Neural progenitor cell (in vitro differentiated cells): ENCODE results near the gene STRAP. TPM values are rescaled to one million over a fixed set of nuclear protein-coding genes. Genes with fewer than 3 reads are reported as not detected.

ENCODE experiments used
- DNase-seq: peaks from one replicate; pipeline ENCODE4 v3.0.0-alpha.2; 2016; ENCODE audit warnings: low spot score
- H2AFZ ChIP-seq: fragments of 200-600 bp; sonication (generic); replicated peaks from 2 replicates; pipeline ENCODE4 v1.6.1; 2016; ENCODE audit warnings: antibody characterized with exemption
- H3F3A ChIP-seq: fragments of 200-600 bp; sonication (generic); 2 replicates; pipeline ENCODE4 v1.6.1; 2016; ENCODE audit warnings: antibody characterized with exemption, low read depth
- H3K27ac ChIP-seq: fragments of 200-600 bp; sonication (generic); 2 replicates; pipeline ENCODE4 v1.5.1; 2016; ENCODE audit warnings: mild to moderate bottlenecking
- H3K27me3 ChIP-seq: fragments of 200-600 bp; sonication (generic); 2 replicates; pipeline ENCODE4 v1.6.1; 2016; ENCODE audit warnings: mild to moderate bottlenecking, moderate library complexity
- H3K36me3 ChIP-seq: fragments of 200-600 bp; sonication (generic); 2 replicates; pipeline ENCODE4 v1.5.1; 2016
- H3K4me1 ChIP-seq: fragments of 200-600 bp; sonication (generic); 2 replicates; pipeline ENCODE4 v1.6.1; 2016; ENCODE audit warnings: mixed run types
- H3K4me2 ChIP-seq: fragments of 200-600 bp; sonication (generic); 2 replicates; pipeline ENCODE4 v1.6.1; 2016
- H3K4me3 ChIP-seq: fragments of 200-600 bp; sonication (generic); 2 replicates; pipeline ENCODE4 v1.5.1; 2016
- H3K79me2 ChIP-seq: fragments of 200-600 bp; sonication (generic); 2 replicates; pipeline ENCODE4 v1.6.1; 2016; ENCODE audit warnings: low read depth
- H3K9ac ChIP-seq: fragments of 200-600 bp; sonication (generic); 2 replicates; pipeline ENCODE4 v1.6.1; 2016
- H3K9me3 ChIP-seq: fragments of 200-600 bp; sonication (generic); 2 replicates; pipeline ENCODE4 v1.5.1; 2016; ENCODE audit warnings: low read depth
- H4K20me1 ChIP-seq: fragments of 200-600 bp; sonication (generic); 2 replicates; pipeline ENCODE4 v1.6.1; 2016; ENCODE audit warnings: low read depth
- H3K27ac Mint-ChIP-seq: 3 replicates; pipeline ENCODE4 v1.8.0; 2021; ENCODE audit warnings: mixed read lengths
- H3K27me3 Mint-ChIP-seq: 2 replicates; pipeline ENCODE4 v1.8.0; 2022; ENCODE audit warnings: low read depth, mild to moderate bottlenecking, inconsistent platforms, moderate library complexity, mixed read lengths; ENCODE audit not compliant: insufficient read depth
- H3K36me3 Mint-ChIP-seq: 3 replicates; pipeline ENCODE4 v1.8.0; 2021; ENCODE audit warnings: mixed read lengths
- H3K4me1 Mint-ChIP-seq: 3 replicates; pipeline ENCODE4 v1.8.0; 2021; ENCODE audit warnings: mixed read lengths
- H3K4me3 Mint-ChIP-seq: 3 replicates; pipeline ENCODE4 v1.8.0; 2021; ENCODE audit warnings: mild to moderate bottlenecking, moderate library complexity, mixed read lengths
- H3K9me3 Mint-ChIP-seq: 3 replicates; pipeline ENCODE4 v1.8.0; 2020; ENCODE audit warnings: mixed read lengths
- CTCF ChIP-seq: fragments of 200-600 bp; sonication (generic); IDR thresholded peaks from 2 replicates; pipeline ENCODE4 v1.5.1; 2017; ENCODE audit warnings: antibody characterized with exemption, mild to moderate bottlenecking
- EZH2 ChIP-seq: fragments of 200-600 bp; sonication (generic); IDR thresholded peaks from 2 replicates; pipeline ENCODE4 v1.6.1; 2017; ENCODE audit warnings: antibody characterized with exemption, mild to moderate bottlenecking, moderate library complexity
- EZH2phosphoT487 ChIP-seq: fragments of 200-600 bp; sonication (generic); IDR thresholded peaks from 2 replicates; pipeline ENCODE4 v1.6.1; 2017; ENCODE audit warnings: antibody characterized with exemption
- total RNA-seq: library from RNA; depleted of rRNA; stranded (reverse); fragments of >200 nt; gene quantifications from 2 replicates; pipeline ENCODE4 v1.2.3, GENCODE V29; 2015; ENCODE audit warnings: low replicate concordance

STRAP gene
- total RNA-seq, 1 donor from 2014 or later, result 303 TPM

GRCh38 chr12:15848606-15849005 is 33.6 kb upstream of the STRAP start:
- Mint-ChIP-seq H3K27me3 (peaks cover 2% of the 10 kb centered on the region), H3K4me1 (peaks cover 9% of the 10 kb centered on the region), H3K36me3 (no peaks in the 10 kb centered on the region), H3K27ac (no peak overlapping the region), H3K4me3 (no peak overlapping the region), H3K9me3 (no peaks in the 10 kb centered on the region)
- Histone ChIP-seq H3K4me3 (no peak overlapping the region), H3K27ac (no peak overlapping the region), H3K27me3 (no peaks in the 10 kb centered on the region), H3K36me3 (no peaks in the 10 kb centered on the region), H3K79me2 (no peaks in the 10 kb centered on the region), H4K20me1 (no peaks in the 10 kb centered on the region), H3K9ac (no peak overlapping the region), H3K4me1 (peaks cover 11% of the 10 kb centered on the region), H3K4me2 (no peak overlapping the region), H3F3A (no peaks in the 10 kb centered on the region), H2AFZ (no peak overlapping the region), H3K9me3 (no peaks in the 10 kb centered on the region)
- TF ChIP-seq EZH2 (no peak), EZH2phosphoT487 (no peak), CTCF (no peak)
- DNase-seq, result no peak

GRCh38 chr12:15851045-15851620 is 31.1 kb upstream of the STRAP start:
- no peaks in the 10 kb centered on the region for H3K36me3 ChIP-seq
- H3K4me1 Mint-ChIP-seq, result peaks cover 23% of the 10 kb centered on the region
- no peak overlapping the region for H3K4me3 ChIP-seq
- H3K9me3 ChIP-seq, result no peaks in the 10 kb centered on the region
- H3K27ac ChIP-seq, result no peak overlapping the region
- no peak overlapping the region for H3K4me2 ChIP-seq
- H2AFZ ChIP-seq, result no peak overlapping the region
- H3K27me3 Mint-ChIP-seq, result no peaks in the 10 kb centered on the region
- no peak for DNase-seq
- H3K4me3 Mint-ChIP-seq, result no peak overlapping the region
- H3K79me2 ChIP-seq, result no peaks in the 10 kb centered on the region
- H3K9ac ChIP-seq, result no peak overlapping the region
- no peaks in the 10 kb centered on the region for H3K9me3 Mint-ChIP-seq
- no peaks in the 10 kb centered on the region for H3K36me3 Mint-ChIP-seq
- peak overlapping the region; percentile 59 for H3K27ac Mint-ChIP-seq
- H3K27me3 ChIP-seq, result no peaks in the 10 kb centered on the region
- peaks cover 29% of the 10 kb centered on the region for H3K4me1 ChIP-seq
- TF ChIP-seq EZH2phosphoT487 (no peak), EZH2 (no peak), CTCF (no peak)
- H3F3A ChIP-seq, result no peaks in the 10 kb centered on the region
- H4K20me1 ChIP-seq, result no peaks in the 10 kb centered on the region

GRCh38 chr12:15851919-15852318 is 30.3 kb upstream of the STRAP start:
- Histone ChIP-seq H4K20me1 (no peaks in the 10 kb centered on the region), H3K27me3 (no peaks in the 10 kb centered on the region), H3F3A (no peaks in the 10 kb centered on the region), H3K9me3 (no peaks in the 10 kb centered on the region), H3K27ac (no peak overlapping the region), H3K4me3 (no peak overlapping the region), H3K4me2 (no peak overlapping the region), H3K9ac (no peak overlapping the region), H2AFZ (no peak overlapping the region), H3K36me3 (no peaks in the 10 kb centered on the region), H3K4me1 (peaks cover 31% of the 10 kb centered on the region), H3K79me2 (no peaks in the 10 kb centered on the region)
- Mint-ChIP-seq H3K27ac (no peak overlapping the region), H3K36me3 (no peaks in the 10 kb centered on the region), H3K4me3 (no peak overlapping the region), H3K4me1 (peaks cover 23% of the 10 kb centered on the region), H3K27me3 (no peaks in the 10 kb centered on the region), H3K9me3 (no peaks in the 10 kb centered on the region)
- TF ChIP-seq EZH2 (no peak), EZH2phosphoT487 (no peak), CTCF (no peak)
- no peak for DNase-seq
